Hepatocyte (in vitro differentiated cells): ENCODE results near the gene GYPC. TPM values are rescaled to one million over a fixed set of nuclear protein-coding genes. Genes with fewer than 3 reads are reported as not detected.

ENCODE experiments used
- DNase-seq: peaks from one replicate; pipeline ENCODE4 v3.0.0-alpha.2; 2016; ENCODE audit warnings: low spot score
- H2AFZ ChIP-seq: fragments of 200-600 bp; sonication (generic); 2 replicates; pipeline ENCODE4 v1.6.0; 2016; ENCODE audit warnings: antibody characterized with exemption, mild to moderate bottlenecking
- H3K27ac ChIP-seq: fragments of 200-600 bp; sonication (generic); 2 replicates; pipeline ENCODE4 v1.5.1; 2016; ENCODE audit warnings: mild to moderate bottlenecking
- H3K27me3 ChIP-seq: fragments of 200-600 bp; sonication (generic); 2 replicates; pipeline ENCODE4 v1.6.1; 2016
- H3K36me3 ChIP-seq: fragments of 200-600 bp; sonication (generic); replicated peaks from 2 replicates; pipeline ENCODE4 v1.5.1; 2016; ENCODE audit warnings: low read depth; ENCODE audit not compliant: insufficient read depth
- H3K4me1 ChIP-seq: fragments of 200-600 bp; sonication (generic); 2 replicates; pipeline ENCODE4 v1.5.1; 2016; ENCODE audit warnings: mild to moderate bottlenecking, moderate library complexity; ENCODE audit not compliant: insufficient read depth
- H3K4me2 ChIP-seq: fragments of 200-600 bp; sonication (generic); 2 replicates; pipeline ENCODE4 v1.6.0; 2016
- H3K4me3 ChIP-seq: fragments of 200-600 bp; sonication (generic); 2 replicates; pipeline ENCODE4 v1.5.1; 2016; ENCODE audit warnings: mild to moderate bottlenecking
- H3K79me2 ChIP-seq: fragments of 200-600 bp; sonication (generic); 2 replicates; pipeline ENCODE4 v1.6.0; 2017; ENCODE audit warnings: mild to moderate bottlenecking
- H3K9me2 ChIP-seq: fragments of 200-600 bp; sonication (generic); replicated peaks from 2 replicates; pipeline ENCODE4 v1.6.0; 2017; ENCODE audit warnings: mild to moderate bottlenecking; ENCODE audit not compliant: insufficient read depth
- H3K9me3 ChIP-seq: fragments of 200-600 bp; sonication (generic); 2 replicates; pipeline ENCODE4 v1.5.1; 2016; ENCODE audit warnings: low read depth, mild to moderate bottlenecking
- H4K20me1 ChIP-seq: fragments of 200-600 bp; sonication (generic); 2 replicates; pipeline ENCODE4 v1.6.0; 2016; ENCODE audit warnings: mild to moderate bottlenecking; ENCODE audit not compliant: insufficient read depth, poor library complexity, severe bottlenecking
- CTCF ChIP-seq: fragments of 200-600 bp; sonication (generic); IDR thresholded peaks from 2 replicates; pipeline ENCODE4 v1.5.1; 2016; ENCODE audit warnings: antibody characterized with exemption, mild to moderate bottlenecking; ENCODE audit not compliant: poor library complexity
- EZH2 ChIP-seq: fragments of 200-600 bp; sonication (generic); IDR thresholded peaks from 2 replicates; pipeline ENCODE4 v1.6.1; 2016; ENCODE audit warnings: antibody characterized with exemption, mild to moderate bottlenecking, borderline replicate concordance
- EZH2phosphoT487 ChIP-seq: fragments of 200-600 bp; sonication (generic); IDR thresholded peaks from one replicate; pipeline ENCODE4 v1.6.1; 2018; ENCODE audit warnings: antibody characterized with exemption, mild to moderate bottlenecking, low read depth, moderate library complexity; ENCODE audit not compliant: unreplicated experiment, severe bottlenecking
- WGBS: methylation state at CpG from one replicate; pipeline ENCODE4 v1.1.6; 2016; ENCODE audit warnings: low lambda C conversion rate; ENCODE audit errors: missing lambda C conversion rate; 5-methylcytosine and 5-hydroxymethylcytosine counted together
- polyA plus RNA-seq: library from polyadenylated mRNA; unstranded; fragments of >200 nt; fragmentation: Nextera tagmentation; extraction: Ambion mirVana; gene quantifications from 2 replicates; pipeline ENCODE4 v1.2.1, GENCODE V29; 2016
- total RNA-seq: library from RNA; depleted of rRNA; stranded (reverse); fragments of >200 nt; gene quantifications from 2 replicates; pipeline ENCODE4 v1.2.3, GENCODE V29; 2014

Gene GYPC
- total and polyA plus RNA-seq, 2 experiments from 2014 or later: 35.0 to 87.7 TPM

DNA sequence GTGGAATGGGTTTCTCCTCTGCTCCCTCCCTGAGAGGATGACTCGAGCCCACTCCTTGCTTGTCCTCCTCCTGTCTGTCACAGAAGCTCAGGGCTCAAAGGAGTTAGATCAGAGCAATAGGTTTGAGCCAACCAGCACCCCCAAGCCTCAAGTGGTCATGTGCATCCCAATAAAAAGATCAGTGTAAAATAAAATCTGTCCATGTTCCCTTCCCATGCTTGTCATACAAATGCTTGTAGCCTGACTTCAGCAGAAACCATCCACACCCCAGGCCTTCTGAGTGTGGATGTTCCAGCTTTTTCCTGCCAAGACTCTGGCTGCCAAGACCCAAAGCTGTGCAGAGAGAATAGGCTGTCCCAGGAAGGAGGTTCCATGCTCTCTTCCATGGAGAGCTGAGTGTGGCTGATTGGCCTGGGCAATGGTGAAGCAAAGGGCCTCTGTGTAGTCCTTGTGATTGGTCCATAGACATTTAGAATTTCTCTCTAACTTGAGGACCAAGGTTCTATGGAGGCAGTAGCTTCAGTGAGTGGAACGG lies 67.4 kb downstream of the GYPC start:
- WGBS: 93% methylated on average over 2 of the region's 2 CpGs
- no peaks in the 10 kb centered on the region for H3K9me2 ChIP-seq
- H3K27ac ChIP-seq: no peak overlapping the region
- H3K79me2 ChIP-seq: no peaks in the 10 kb centered on the region
- H3K4me3 ChIP-seq: no peak overlapping the region
- no peaks in the 10 kb centered on the region for H3K4me1 ChIP-seq
- no peak for DNase-seq
- H4K20me1 ChIP-seq: no peaks in the 10 kb centered on the region
- TF ChIP-seq CTCF: no peak
- no peak for TF ChIP-seq EZH2phosphoT487
- TF ChIP-seq EZH2: no peak
- no peaks in the 10 kb centered on the region for H3K36me3 ChIP-seq
- peaks cover 4% of the 10 kb centered on the region for H3K9me3 ChIP-seq
- H3K27me3 ChIP-seq: no peaks in the 10 kb centered on the region
- no peak overlapping the region for H3K4me2 ChIP-seq
- H2AFZ ChIP-seq: no peak overlapping the region

GRCh38 chr2:126725580-126725979 lies 69.6 kb downstream of the GYPC start:
- Histone ChIP-seq H3K79me2 (no peaks in the 10 kb centered on the region), H3K27me3 (no peaks in the 10 kb centered on the region), H3K4me1 (no peaks in the 10 kb centered on the region), H3K4me2 (no peak overlapping the region), H3K9me3 (peaks cover 4% of the 10 kb centered on the region), H3K4me3 (no peak overlapping the region), H4K20me1 (no peaks in the 10 kb centered on the region), H3K9me2 (no peaks in the 10 kb centered on the region), H2AFZ (no peak overlapping the region), H3K36me3 (no peaks in the 10 kb centered on the region), H3K27ac (no peak overlapping the region)
- DNase-seq: no peak
- TF ChIP-seq EZH2 (no peak), EZH2phosphoT487 (no peak), CTCF (no peak)

DNA sequence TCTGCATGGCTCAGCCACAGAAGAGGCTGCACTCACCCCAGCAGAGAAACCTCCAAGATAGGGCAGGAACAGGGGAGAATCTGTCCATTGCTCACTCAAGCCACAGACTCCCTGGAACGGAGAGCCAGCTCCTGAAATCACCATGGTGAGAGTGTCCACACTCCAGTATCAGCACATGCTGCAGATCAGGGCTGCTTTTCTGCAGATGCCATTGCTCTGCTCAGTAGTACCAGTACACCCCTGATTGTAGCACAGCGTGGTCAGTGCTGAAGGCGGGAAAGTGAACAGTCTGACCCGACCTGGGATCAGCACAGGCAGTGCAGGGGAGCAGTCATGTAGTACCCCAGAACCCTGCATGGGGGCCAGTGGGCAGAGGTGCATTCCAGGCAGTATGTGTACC lies 73.9 kb downstream of the GYPC start:
- H3K9me3 ChIP-seq: peaks cover 4% of the 10 kb centered on the region
- H3K79me2 ChIP-seq: no peaks in the 10 kb centered on the region
- no peaks in the 10 kb centered on the region for H3K27me3 ChIP-seq
- TF ChIP-seq EZH2phosphoT487: no peak
- no peak for TF ChIP-seq EZH2
- no peak for TF ChIP-seq CTCF
- H3K36me3 ChIP-seq: no peaks in the 10 kb centered on the region
- no peak overlapping the region for H3K4me2 ChIP-seq
- no peaks in the 10 kb centered on the region for H4K20me1 ChIP-seq
- H3K4me3 ChIP-seq: no peak overlapping the region
- no peak for DNase-seq
- H3K9me2 ChIP-seq: no peaks in the 10 kb centered on the region
- 90% methylated on average over 4 of the region's 4 CpGs for WGBS
- no peaks in the 10 kb centered on the region for H3K4me1 ChIP-seq
- no peak overlapping the region for H3K27ac ChIP-seq
- no peak overlapping the region for H2AFZ ChIP-seq

- H3K4me1 ChIP-seq: no peaks in the 10 kb centered on the region
- no peaks in the 10 kb centered on the region for H4K20me1 ChIP-seq
- no peak for DNase-seq
- H3K36me3 ChIP-seq: no peaks in the 10 kb centered on the region
- H3K27ac ChIP-seq: no peak overlapping the region
- TF ChIP-seq EZH2phosphoT487 (no peak), EZH2 (no peak), CTCF (no peak)
- H3K27me3 ChIP-seq: no peaks in the 10 kb centered on the region
- no peaks in the 10 kb centered on the region for H3K9me2 ChIP-seq
- H3K9me3 ChIP-seq: peaks cover 1% of the 10 kb centered on the region
- no peak overlapping the region for H3K4me2 ChIP-seq
- no peak overlapping the region for H2AFZ ChIP-seq
- no peaks in the 10 kb centered on the region for H3K79me2 ChIP-seq
- WGBS: 89% methylated on average over 5 of the region's 5 CpGs
- no peak overlapping the region for H3K4me3 ChIP-seq
Observed at GRCh38 chr2:126730655-126731054, 74.7 kb downstream of the GYPC start.
